HepG2 (cell line): ENCODE measurements around the gene CACNA1G. TPM values are rescaled to one million over a fixed set of nuclear protein-coding genes. Genes with fewer than 3 reads are reported as not detected.

ENCODE experiments used
- ATAC-seq: fragments of 200-7000 bp; cut with Tn5 transposase; 3 replicates; pipeline ENCODE4 v1.9.1; 2020; ENCODE audit warnings: mild to moderate bottlenecking, moderate library complexity
- BruUV-seq: library from RNA; stranded (reverse); fragments of 400-500 nt; replicated peaks from 2 replicates; lab custom pipeline; 2021; lab: Mats Ljungman, UMichigan
- CTCF ChIA-PET: fragments of 300-600 bp; formaldehyde crosslinking; extraction: SDS; loops from one replicate; lab custom pipeline; 2021; ENCODE audit warnings: low total read pairs, inconsistent platforms, low intra/inter-chr PET ratio; lab: Yijun Ruan, JAX
- POLR2A ChIA-PET: fragments of 350-600 bp; sonication (Branson Sonifier 250); formaldehyde crosslinking; loops from one replicate; lab custom pipeline; 2020; ENCODE audit warnings: antibody characterized with exemption, inconsistent platforms; lab: Yijun Ruan, JAX
- DNase-seq: peaks from one replicate; pipeline ENCODE4 v3.0.0-alpha.2; 2015; ENCODE audit warnings: low spot score
- FAIRE-seq: peaks from 3 replicates; lab custom pipeline; 2011; peaks lifted over from hg19 to GRCh38; lab: Jason Lieb, UNC
- H2AFZ ChIP-seq: one replicate; pipeline ENCODE4 v1.6.1; 2011; ENCODE audit warnings: low read length, inconsistent platforms
- H3K27ac ChIP-seq: fragments of 300-600 bp; 3 replicates; pipeline ENCODE4 v1.8.0; 2011; ENCODE audit warnings: mixed run types, mild to moderate bottlenecking, mixed read lengths, low read length, inconsistent platforms; ENCODE audit not compliant: insufficient read depth; ENCODE audit errors: extremely low read length
- H3K27me3 ChIP-seq, 2 experiments: fragments of 200-600 bp in 1 of 2; 2 replicates in 1 of 2; 3 replicates in 1 of 2; pipeline versions ENCODE4 v1.6.0 to v1.8.0; 2011; ENCODE audit warnings: low read length in 2 of 2, mild to moderate bottlenecking in 2 of 2, moderate library complexity in 2 of 2, inconsistent platforms in 1 of 2; ENCODE audit not compliant: insufficient read depth in 2 of 2, control insufficient read depth in 1 of 2
- H3K36me3 ChIP-seq, 2 experiments: fragments of 200-600 bp in 1 of 2; replicated peaks in 1 of 2; 2 replicates in 1 of 2; 3 replicates in 1 of 2; pipeline versions ENCODE4 v1.5.1 to v1.8.0; 2011; ENCODE audit warnings: low read length in 2 of 2, inconsistent platforms in 1 of 2; ENCODE audit not compliant: insufficient read depth in 2 of 2, control insufficient read depth in 1 of 2
- H3K4me1 ChIP-seq: 2 replicates; pipeline ENCODE4 v1.5.1; 2012; ENCODE audit warnings: low read length, inconsistent platforms; ENCODE audit not compliant: insufficient read depth
- H3K4me2 ChIP-seq: 2 replicates; pipeline ENCODE4 v1.6.0; 2011; ENCODE audit warnings: low read depth, low read length, inconsistent platforms
- H3K4me3 ChIP-seq, 3 experiments: fragments of 200-600 bp in 1 of 3; sonication (generic), shearing (Covaris generic) in 1 of 3; replicated peaks in 1 of 3; 2 replicates each; pipeline ENCODE4 v1.5.1; 2011 to 2016; ENCODE audit warnings: low read length in 3 of 3, inconsistent platforms in 2 of 3, low read depth in 2 of 3, mild to moderate bottlenecking in 2 of 3, control low read depth in 1 of 3, mixed read lengths in 1 of 3; ENCODE audit not compliant: insufficient read depth in 1 of 3
- H3K79me2 ChIP-seq: one replicate; pipeline ENCODE4 v1.6.1; 2011; ENCODE audit warnings: low read length, inconsistent platforms; ENCODE audit not compliant: insufficient read depth
- H3K9ac ChIP-seq: 2 replicates; pipeline ENCODE4 v1.6.0; 2011; ENCODE audit warnings: mild to moderate bottlenecking, low read depth, low read length, inconsistent platforms; ENCODE audit not compliant: insufficient read depth
- H3K9me3 ChIP-seq: 2 replicates; pipeline ENCODE4 v1.5.1; 2012; ENCODE audit warnings: mild to moderate bottlenecking, low read length
- H4K20me1 ChIP-seq: 2 replicates; pipeline ENCODE4 v1.6.0; 2011; ENCODE audit warnings: inconsistent platforms, mild to moderate bottlenecking, low read length, moderate library complexity; ENCODE audit not compliant: insufficient read depth
- CBX2 ChIP-seq, 2 experiments: fragments of 200-600 bp in 1 of 2; sonication (generic); formaldehyde crosslinking in 1 of 2; IDR thresholded peaks; 2 replicates each; pipeline versions ENCODE4 v1.7.0 to v1.8.1; 2018 to 2022; ENCODE audit warnings: low read depth in 2 of 2, low read length in 1 of 2, mild to moderate bottlenecking in 1 of 2, missing genetic modification reagents in 1 of 2
- FOXO1 ChIP-seq: sonication (generic); formaldehyde crosslinking; IDR thresholded peaks from 2 replicates; pipeline ENCODE4 v1.4.0; 2020; ENCODE audit warnings: missing genetic modification reagents
- HNRNPK ChIP-seq: fragments of 200-400 bp; formaldehyde crosslinking; IDR thresholded peaks from 2 replicates; pipeline ENCODE4 v1.6.1; 2018; ENCODE audit warnings: low read length, low read depth, moderate library complexity, mild to moderate bottlenecking; ENCODE audit not compliant: poor library complexity, severe bottlenecking
- IRX3 ChIP-seq: sonication (generic); formaldehyde crosslinking; IDR thresholded peaks from 2 replicates; pipeline ENCODE4 v1.8.1; 2023; ENCODE audit warnings: mild to moderate bottlenecking, low read depth, missing genetic modification reagents, borderline replicate concordance
- MTA1 ChIP-seq: sonication (generic); formaldehyde crosslinking; IDR thresholded peaks from 2 replicates; pipeline ENCODE4 v1.4.0; 2020; ENCODE audit warnings: missing genetic modification reagents, mild to moderate bottlenecking, borderline replicate concordance
- MYC ChIP-seq: sonication (generic); formaldehyde crosslinking; IDR thresholded peaks from 2 replicates; pipeline ENCODE4 v1.9.0; 2021; ENCODE audit warnings: missing genetic modification reagents, borderline replicate concordance
- NKX3-1 ChIP-seq: sonication (generic); formaldehyde crosslinking; IDR thresholded peaks from 2 replicates; pipeline ENCODE4 v1.5.0; 2020; ENCODE audit warnings: missing genetic modification reagents
- NONO ChIP-seq, 2 experiments: fragments of 450-650 bp in 1 of 2; sonication (generic) in 1 of 2; formaldehyde crosslinking in 1 of 2; IDR thresholded peaks in 1 of 2; conservative IDR thresholded peaks in 1 of 2; 2 replicates each; pipeline versions ENCODE4 v1.6.1 to v1.8.0; 2017 to 2022; ENCODE audit warnings: mild to moderate bottlenecking in 1 of 2, missing genetic modification reagents in 1 of 2, moderate library complexity in 1 of 2
- RORA ChIP-seq: sonication (generic); formaldehyde crosslinking; IDR thresholded peaks from 2 replicates; pipeline ENCODE4 v1.5.0; 2020; ENCODE audit warnings: mild to moderate bottlenecking, missing genetic modification reagents, moderate library complexity
- ZNF234 ChIP-seq: sonication (generic); formaldehyde crosslinking; conservative IDR thresholded peaks from 2 replicates; pipeline ENCODE4 v1.5.1; 2020; ENCODE audit warnings: mild to moderate bottlenecking, missing genetic modification reagents
- ZNF260 ChIP-seq: sonication (generic); formaldehyde crosslinking; IDR thresholded peaks from 2 replicates; pipeline ENCODE4 v1.4.0; 2020; ENCODE audit warnings: missing genetic modification reagents, low read depth, mild to moderate bottlenecking, borderline replicate concordance
- ZNF331 ChIP-seq: sonication (generic); formaldehyde crosslinking; IDR thresholded peaks from 2 replicates; pipeline ENCODE4 v1.4.0; 2020; ENCODE audit warnings: missing genetic modification reagents
- ZNF713 ChIP-seq: sonication (generic); formaldehyde crosslinking; IDR thresholded peaks from 2 replicates; pipeline ENCODE4 v1.4.0; 2020; ENCODE audit warnings: mild to moderate bottlenecking, missing genetic modification reagents
- WGBS: methylation state at CpG from one replicate; pipeline ENCODE4 v1.1.6; 2017; ENCODE audit warnings: low lambda C conversion rate; 5-methylcytosine and 5-hydroxymethylcytosine counted together
- in situ Hi-C: cut with HindIII; loops from 2 replicates; pipeline ENCODE4 v1.10.0; 2017; ENCODE audit warnings: low pct_unique_long_range_greater_than_20kb; ENCODE audit not compliant: extremely low pct_ligation_motif_present
- intact Hi-C: fragments of 100-400 bp; cut with micrococcal nuclease; formaldehyde crosslinking; loops from one replicate; pipeline ENCODE4 v1.10.0; 2022; ENCODE audit not compliant: unreplicated experiment
- polyA plus RNA-seq, 8 experiments: library from polyadenylated mRNA; depleted of rRNA in 3 of 8; stranded (reverse) in 7 of 8; unstranded in 1 of 8; fragments of >200 nt; fragmentation: Illumina TruSeq in 4 of 8; extraction: Trizol in 4 of 8; gene quantifications; 2 replicates each; pipeline versions ENCODE4 v1.2.1 to v1.2.3, GENCODE V29; 2011 to 2016; ENCODE audit warnings: low read depth in 4 of 8, missing spikeins in 1 of 8, mixed read lengths in 1 of 8; ENCODE audit not compliant: insufficient read depth in 1 of 8
- total RNA-seq, 5 experiments: library from RNA; depleted of rRNA; stranded (reverse); fragments of >200 nt; fragmentation: Illumina TruSeq; extraction: Trizol; gene quantifications; 2 replicates each; pipeline ENCODE4 v1.2.3, GENCODE V29; 2016; ENCODE audit warnings: low read depth in 1 of 5
- TF ChIP-seq, protein P1 (sequence below): sonication (generic); formaldehyde crosslinking; IDR thresholded peaks from 2 replicates; pipeline ENCODE4 v1.8.1; 2022; ENCODE audit warnings: mild to moderate bottlenecking, missing genetic modification reagents
- TF ChIP-seq, protein P2 (sequence below): sonication (generic); formaldehyde crosslinking; IDR thresholded peaks from 2 replicates; pipeline ENCODE4 v1.5.1; 2020; ENCODE audit warnings: mild to moderate bottlenecking, missing genetic modification reagents

The CACNA1G gene
- total and polyA plus RNA-seq, 2 of the 13 experiments (the other 11 are each of a cell fraction or from before 2014, with no cell fraction given), result 0.02 TPM; not detected in 1

DNA sequence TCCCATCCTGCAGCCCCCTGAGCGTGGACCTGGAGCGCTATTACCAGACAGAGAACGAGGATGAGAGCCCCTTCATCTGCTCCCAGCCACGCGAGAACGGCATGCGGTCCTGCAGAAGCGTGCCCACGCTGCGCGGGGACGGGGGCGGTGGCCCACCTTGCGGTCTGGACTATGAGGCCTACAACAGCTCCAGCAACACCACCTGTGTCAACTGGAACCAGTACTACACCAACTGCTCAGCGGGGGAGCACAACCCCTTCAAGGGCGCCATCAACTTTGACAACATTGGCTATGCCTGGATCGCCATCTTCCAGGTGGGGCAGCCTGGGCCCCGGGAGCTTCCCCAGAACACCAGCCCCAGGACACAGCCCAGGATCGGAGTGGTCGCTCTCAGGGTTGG, 12.0 kb downstream of the CACNA1G start:
- no peak overlapping the region for H3K9ac ChIP-seq
- H3K4me3 ChIP-seq, result no peak overlapping the region
- 48% methylated on average over 9 of the region's 20 CpGs for WGBS
- H3K9me3 ChIP-seq, result no peaks in the 10 kb centered on the region
- H3K36me3 ChIP-seq, result no peaks in the 10 kb centered on the region
- CTCF ChIA-PET, result no interaction called here
- FAIRE-seq (no peak), DNase-seq (no peak), ATAC-seq (no peak)
- no peaks in the 10 kb centered on the region for H4K20me1 ChIP-seq
- no TSS peak for BruUV-seq
- H3K4me1 ChIP-seq, result no peaks in the 10 kb centered on the region
- H2AFZ ChIP-seq, result no peak overlapping the region
- H3K79me2 ChIP-seq, result no peaks in the 10 kb centered on the region
- intact Hi-C loops, result no loop called here
- in situ Hi-C loops, result no loop called here
- H3K27ac ChIP-seq, result no peak overlapping the region
- peaks cover 23 to 90% of the 10 kb centered on the region in 2 experiments for H3K27me3 ChIP-seq
- POLR2A ChIA-PET, result no interaction called here
- TF ChIP-seq ZNF234 (CRISPR knock-in tag) (no peak), NONO (IDR thresholded peaks at IDR 0.05) (no peak), NONO (CRISPR knock-in tag; conservative IDR thresholded peaks at IDR 0.05) (no peak), ZNF713 (CRISPR knock-in tag) (no peak), NKX3-1 (CRISPR knock-in tag) (no peak), HNRNPK (no peak), MYC (no peak), ZNF260 (no peak), IRX3 (CRISPR knock-in tag) (no peak), ZNF331 (CRISPR knock-in tag) (no peak), MTA1 (CRISPR knock-in tag) (no peak), RORA (CRISPR knock-in tag) (no peak), FOXO1 (no peak), CBX2 (IDR thresholded peaks at IDR 0.05; ENCODE audit: low read depth, low read length) (no peak), CBX2 (CRISPR knock-in tag; IDR thresholded peaks at IDR 0.05; ENCODE audit: low read depth) (no peak)
- TF ChIP-seq, protein P1, sequence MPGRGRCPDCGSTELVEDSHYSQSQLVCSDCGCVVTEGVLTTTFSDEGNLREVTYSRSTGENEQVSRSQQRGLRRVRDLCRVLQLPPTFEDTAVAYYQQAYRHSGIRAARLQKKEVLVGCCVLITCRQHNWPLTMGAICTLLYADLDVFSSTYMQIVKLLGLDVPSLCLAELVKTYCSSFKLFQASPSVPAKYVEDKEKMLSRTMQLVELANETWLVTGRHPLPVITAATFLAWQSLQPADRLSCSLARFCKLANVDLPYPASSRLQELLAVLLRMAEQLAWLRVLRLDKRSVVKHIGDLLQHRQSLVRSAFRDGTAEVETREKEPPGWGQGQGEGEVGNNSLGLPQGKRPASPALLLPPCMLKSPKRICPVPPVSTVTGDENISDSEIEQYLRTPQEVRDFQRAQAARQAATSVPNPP (CRISPR knock-in tag), result no peak
- TF ChIP-seq, protein P2, sequence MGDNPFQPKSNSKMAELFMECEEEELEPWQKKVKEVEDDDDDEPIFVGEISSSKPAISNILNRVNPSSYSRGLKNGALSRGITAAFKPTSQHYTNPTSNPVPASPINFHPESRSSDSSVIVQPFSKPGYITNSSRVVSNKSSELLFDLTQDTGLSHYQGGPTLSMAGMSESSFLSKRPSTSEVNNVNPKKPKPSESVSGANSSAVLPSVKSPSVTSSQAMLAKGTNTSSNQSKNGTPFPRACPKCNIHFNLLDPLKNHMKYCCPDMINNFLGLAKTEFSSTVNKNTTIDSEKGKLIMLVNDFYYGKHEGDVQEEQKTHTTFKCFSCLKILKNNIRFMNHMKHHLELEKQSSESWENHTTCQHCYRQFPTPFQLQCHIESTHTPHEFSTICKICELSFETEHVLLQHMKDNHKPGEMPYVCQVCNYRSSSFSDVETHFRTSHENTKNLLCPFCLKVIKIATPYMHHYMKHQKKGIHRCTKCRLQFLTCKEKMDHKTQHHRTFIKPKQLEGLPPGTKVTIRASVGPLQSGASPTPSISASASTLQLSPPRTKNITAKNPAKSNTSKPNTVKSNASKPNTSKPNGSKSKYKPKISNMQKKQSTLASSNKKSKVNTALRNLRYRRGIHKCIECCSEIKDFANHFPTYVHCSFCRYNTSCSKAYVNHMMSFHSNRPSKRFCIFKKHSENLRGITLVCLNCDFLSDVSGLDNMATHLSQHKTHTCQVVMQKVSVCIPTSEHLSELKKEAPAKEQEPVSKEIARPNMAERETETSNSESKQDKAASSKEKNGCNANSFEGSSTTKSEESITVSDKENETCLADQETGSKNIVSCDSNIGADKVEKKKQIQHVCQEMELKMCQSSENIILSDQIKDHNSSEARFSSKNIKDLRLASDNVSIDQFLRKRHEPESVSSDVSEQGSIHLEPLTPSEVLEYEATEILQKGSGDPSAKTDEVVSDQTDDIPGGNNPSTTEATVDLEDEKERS (CRISPR knock-in tag), result no peak
- H3K4me2 ChIP-seq, result no peak overlapping the region
